ENCODE measurements around the gene AP1AR. TPM values are rescaled to one million over a fixed set of nuclear protein-coding genes. Genes with fewer than 3 reads are reported as not detected.

AP1AR gene
- total RNA-seq, 1 experiment from 2014 or later = 27.6 TPM

DNA sequence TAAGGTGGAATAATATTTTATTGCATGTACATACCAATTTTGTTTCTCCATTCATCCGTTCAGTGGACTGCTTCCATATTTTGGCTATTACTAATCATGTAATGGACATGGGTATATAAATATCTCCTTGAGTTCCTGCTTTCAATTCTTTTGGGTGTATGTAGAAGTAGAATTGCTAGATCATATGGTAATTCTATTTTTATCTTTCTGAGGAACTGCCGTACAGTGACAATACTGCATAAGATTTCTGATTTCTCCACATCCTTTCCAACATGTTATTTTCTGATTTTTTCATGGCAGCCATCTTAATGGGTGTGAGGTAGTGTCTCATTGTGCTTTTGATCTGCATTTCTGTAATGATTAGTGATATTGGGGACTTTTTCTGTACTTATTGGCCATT, 84.8 kb downstream of the AP1AR start:
- Histone ChIP-seq H3K79me2 (ENCODE audit: low read depth) (no peaks in the 10 kb centered on the region), H3K27me3 (ENCODE audit: insufficient read depth, low read depth) (no peaks in the 10 kb centered on the region), H2AFZ (no peak overlapping the region), H3K4me1 (replicated peaks; ENCODE audit: insufficient read depth) (no peaks in the 10 kb centered on the region), H3K36me3 (ENCODE audit: low read depth) (no peaks in the 10 kb centered on the region), H3K9me3 (ENCODE audit: insufficient read depth, low read depth) (no peaks in the 10 kb centered on the region), H3K27ac (no peak overlapping the region), H3K4me2 (no peak overlapping the region), H3K9me2 (ENCODE audit: insufficient read depth) (no peaks in the 10 kb centered on the region), H3K4me3 (no peak overlapping the region), H4K20me1 (ENCODE audit: insufficient read depth) (no peaks in the 10 kb centered on the region; the same call in 1 of the 2 replicates), H3F3A (ENCODE audit: insufficient read depth, low read depth) (no peaks in the 10 kb centered on the region)
- TF ChIP-seq, protein P1, sequence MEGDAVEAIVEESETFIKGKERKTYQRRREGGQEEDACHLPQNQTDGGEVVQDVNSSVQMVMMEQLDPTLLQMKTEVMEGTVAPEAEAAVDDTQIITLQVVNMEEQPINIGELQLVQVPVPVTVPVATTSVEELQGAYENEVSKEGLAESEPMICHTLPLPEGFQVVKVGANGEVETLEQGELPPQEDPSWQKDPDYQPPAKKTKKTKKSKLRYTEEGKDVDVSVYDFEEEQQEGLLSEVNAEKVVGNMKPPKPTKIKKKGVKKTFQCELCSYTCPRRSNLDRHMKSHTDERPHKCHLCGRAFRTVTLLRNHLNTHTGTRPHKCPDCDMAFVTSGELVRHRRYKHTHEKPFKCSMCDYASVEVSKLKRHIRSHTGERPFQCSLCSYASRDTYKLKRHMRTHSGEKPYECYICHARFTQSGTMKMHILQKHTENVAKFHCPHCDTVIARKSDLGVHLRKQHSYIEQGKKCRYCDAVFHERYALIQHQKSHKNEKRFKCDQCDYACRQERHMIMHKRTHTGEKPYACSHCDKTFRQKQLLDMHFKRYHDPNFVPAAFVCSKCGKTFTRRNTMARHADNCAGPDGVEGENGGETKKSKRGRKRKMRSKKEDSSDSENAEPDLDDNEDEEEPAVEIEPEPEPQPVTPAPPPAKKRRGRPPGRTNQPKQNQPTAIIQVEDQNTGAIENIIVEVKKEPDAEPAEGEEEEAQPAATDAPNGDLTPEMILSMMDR (conservative IDR thresholded peaks at IDR 0.05) = no peak
- TF ChIP-seq EZH2 (IDR thresholded peaks at IDR 0.05; ENCODE audit: low read depth) = no peak
- DNase-seq = no peak
- no TSS peak for BruUV-seq (replicated peaks)
- CTCF ChIA-PET = interaction anchor here (0.7 kb wide), 1 partner anchor 320 kb away, joined by 5 read pairs; no protein-coding TSS in a partner anchor
- intact Hi-C loops (cut with micrococcal nuclease; ENCODE audit: unreplicated experiment) = no loop called here
- POLR2A ChIA-PET (ENCODE audit: unreplicated experiment) = no interaction called here

DNA sequence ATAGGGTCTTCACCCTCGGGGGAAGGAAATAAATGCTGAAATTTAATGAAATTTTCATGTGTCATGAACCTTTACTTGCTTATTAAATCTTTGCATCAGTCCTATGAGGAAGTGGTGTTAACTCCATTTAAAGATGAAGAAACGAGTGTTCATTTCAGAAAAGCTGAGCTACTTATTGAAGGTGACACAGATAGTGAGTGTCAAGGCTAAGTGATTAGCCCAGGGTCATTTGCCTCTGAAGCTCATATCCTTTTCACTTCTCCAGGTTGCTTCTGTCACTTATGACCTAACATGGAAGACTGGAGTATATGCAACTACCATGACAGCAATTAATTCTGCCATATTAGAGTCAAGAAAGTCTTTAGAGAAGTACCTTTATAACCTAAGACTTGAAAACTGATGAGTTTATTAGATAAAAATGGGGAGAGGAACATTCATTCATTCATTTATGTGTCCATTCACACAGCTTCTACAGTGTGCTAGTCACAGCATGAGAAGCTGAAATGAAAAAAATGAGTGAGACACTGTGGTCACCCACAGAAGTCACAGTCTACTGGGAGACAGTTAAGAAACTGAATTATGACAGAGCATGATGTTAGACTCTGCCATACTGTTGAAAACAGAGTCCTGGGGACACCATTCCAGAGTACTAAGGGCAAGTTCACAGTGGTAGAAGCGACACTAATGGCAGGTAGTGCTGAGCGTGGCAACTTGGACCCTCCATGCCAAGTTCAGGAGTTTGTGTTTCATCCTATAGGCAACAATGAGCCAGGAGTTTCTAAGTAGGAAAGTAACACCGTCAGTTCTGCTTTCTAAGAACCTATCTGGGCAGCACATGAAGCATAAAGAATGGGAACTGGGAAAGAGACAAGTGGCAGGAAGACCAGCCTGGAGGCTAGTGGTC, 86.9 kb downstream of the AP1AR start:
- no peaks in the 10 kb centered on the region for H3K9me2 ChIP-seq (ENCODE audit: insufficient read depth)
- DNase-seq = no peak
- H3F3A ChIP-seq (ENCODE audit: insufficient read depth, low read depth) = no peaks in the 10 kb centered on the region
- no peaks in the 10 kb centered on the region for H3K79me2 ChIP-seq (ENCODE audit: low read depth)
- no peak overlapping the region for H3K4me3 ChIP-seq
- no TSS peak for BruUV-seq (replicated peaks)
- H3K27me3 ChIP-seq (ENCODE audit: insufficient read depth, low read depth) = no peaks in the 10 kb centered on the region
- H2AFZ ChIP-seq = no peak overlapping the region
- H3K36me3 ChIP-seq (ENCODE audit: low read depth) = no peaks in the 10 kb centered on the region
- ChIA-PET POLR2A (ENCODE audit: unreplicated experiment) (no interaction called here), CTCF (no interaction called here)
- no peak overlapping the region for H3K27ac ChIP-seq
- no peaks in the 10 kb centered on the region for H3K4me1 ChIP-seq (replicated peaks; ENCODE audit: insufficient read depth)
- no peak for TF ChIP-seq EZH2 (IDR thresholded peaks at IDR 0.05; ENCODE audit: low read depth)
- TF ChIP-seq, protein P1 (conservative IDR thresholded peaks at IDR 0.05) = no peak
- H3K9me3 ChIP-seq (ENCODE audit: insufficient read depth, low read depth) = no peaks in the 10 kb centered on the region
- H4K20me1 ChIP-seq (ENCODE audit: insufficient read depth) = no peaks in the 10 kb centered on the region; the same call in 1 of the 2 replicates
- intact Hi-C loops (cut with micrococcal nuclease; ENCODE audit: unreplicated experiment) = no loop called here
- no peak overlapping the region for H3K4me2 ChIP-seq

Other genes starting within 250 kb of the AP1AR start
- 0.78 and 1.4 TPM in 2 replicates for gene FAM241A, start 86.3 kb upstream of the AP1AR start, total RNA-seq (2021)
- 12.6 and 15.6 TPM in 2 replicates for gene TIFA, start 54.1 kb downstream of the AP1AR start, total RNA-seq (2021)
- gene ALPK1, start 65.6 kb downstream of the AP1AR start, total RNA-seq (2021) = 31.0 and 35.4 TPM in 2 replicates

Measured in PC-9 (cell line).